H1 (cell line): ENCODE measurements around the gene GRM5. TPM values are rescaled to one million over a fixed set of nuclear protein-coding genes. Genes with fewer than 3 reads are reported as not detected.

Experiments
- CTCF ChIA-PET: fragments of 300-600 bp; sonication (Branson Sonifier 250); formaldehyde crosslinking; loops from one replicate; lab custom pipeline; 2021; ENCODE audit not compliant: partially characterized antibody; lab: Charles Lee
- POLR2A ChIA-PET: fragments of 300-600 bp; sonication (Branson Sonifier 250); formaldehyde crosslinking; loops from one replicate; lab custom pipeline; 2021; ENCODE audit warnings: inconsistent platforms; ENCODE audit not compliant: partially characterized antibody; lab: Charles Lee
- DNase-seq, 2 experiments: peaks; one replicate each; pipeline versions ENCODE4 v3.0.0 to v3.0.0-alpha.2; 2010 to 2022; ENCODE audit warnings: low spot score in 2 of 2, low read depth in 1 of 2, mixed read lengths in 1 of 2
- FAIRE-seq: peaks from 2 replicates; lab custom pipeline; 2011; peaks lifted over from hg19 to GRCh38; lab: Jason Lieb, UNC
- H2AFZ ChIP-seq: 2 replicates; pipeline ENCODE4 v1.8.1; 2012; ENCODE audit warnings: low read length, inconsistent platforms
- H2AK5ac ChIP-seq: 2 replicates; pipeline ENCODE4 v1.6.1; 2013; ENCODE audit warnings: low read depth, low read length
- H2BK120ac ChIP-seq: replicated peaks from 2 replicates; pipeline ENCODE3; 2013; ENCODE audit warnings: low read depth, low read length, inconsistent platforms
- H2BK12ac ChIP-seq: 2 replicates; pipeline ENCODE4 v1.6.1; 2013; ENCODE audit warnings: low read depth, low read length
- H2BK15ac ChIP-seq: 2 replicates; pipeline ENCODE4 v1.6.1; 2013; ENCODE audit warnings: low read length
- H2BK20ac ChIP-seq: 2 replicates; pipeline ENCODE4 v1.6.1; 2013; ENCODE audit warnings: low read length
- H2BK5ac ChIP-seq: 2 replicates; pipeline ENCODE4 v1.6.1; 2013; ENCODE audit warnings: low read depth, low read length
- H3K14ac ChIP-seq: 2 replicates; pipeline ENCODE4 v1.6.1; 2013; ENCODE audit warnings: inconsistent platforms; ENCODE audit not compliant: insufficient read length
- H3K18ac ChIP-seq: 2 replicates; pipeline ENCODE4 v1.6.1; 2013; ENCODE audit warnings: low read length; ENCODE audit errors: extremely low read depth
- H3K23ac ChIP-seq: 2 replicates; pipeline ENCODE4 v1.6.1; 2013; ENCODE audit warnings: inconsistent platforms; ENCODE audit not compliant: insufficient read length
- H3K23me2 ChIP-seq: 2 replicates; pipeline ENCODE4 v1.6.1; 2013; ENCODE audit warnings: low read depth, low read length
- H3K27ac ChIP-seq: 2 replicates; pipeline ENCODE4 v1.6.1; 2011; ENCODE audit warnings: low read depth, low read length, inconsistent platforms
- H3K27me3 ChIP-seq, 4 experiments: replicated peaks in 1 of 4; 1 replicate in 1 of 4; 2 replicates in 3 of 4; pipeline versions ENCODE4 v1.6.1 to v1.8.1; 2011 to 2013; ENCODE audit warnings: low read length in 3 of 4, mild to moderate bottlenecking in 3 of 4, inconsistent platforms in 2 of 4, mixed read lengths in 2 of 4, moderate library complexity in 1 of 4; ENCODE audit not compliant: control insufficient read depth in 3 of 4, insufficient read depth in 3 of 4; ENCODE audit errors: extremely low read depth in 1 of 4
- H3K36me3 ChIP-seq, 4 experiments: 2 replicates each; pipeline versions ENCODE4 v1.6.1 to v1.8.1; 2011 to 2013; ENCODE audit warnings: mild to moderate bottlenecking in 4 of 4, low read length in 3 of 4, moderate library complexity in 2 of 4, control low read depth in 1 of 4, inconsistent platforms in 1 of 4; ENCODE audit not compliant: insufficient read depth in 4 of 4, control insufficient read depth in 2 of 4
- H3K4ac ChIP-seq: replicated peaks from 2 replicates; pipeline ENCODE3; 2013; ENCODE audit warnings: low read length, low read depth, mixed read lengths, inconsistent platforms; ENCODE audit not compliant: insufficient read length
- H3K4me1 ChIP-seq, 4 experiments: replicated peaks in 1 of 4; 1 replicate in 1 of 4; 2 replicates in 3 of 4; pipeline versions ENCODE4 v1.6.1 to v1.8.1; 2011 to 2013; ENCODE audit warnings: low read length in 3 of 4, inconsistent platforms in 2 of 4, mixed read lengths in 1 of 4; ENCODE audit not compliant: insufficient read depth in 4 of 4, control insufficient read depth in 3 of 4
- H3K4me2 ChIP-seq, 2 experiments: 2 replicates each; pipeline versions ENCODE4 v1.6.1 to v1.8.1; 2011 to 2013; ENCODE audit warnings: low read depth in 2 of 2, low read length in 2 of 2, control low read depth in 1 of 2, inconsistent platforms in 1 of 2, mild to moderate bottlenecking in 1 of 2; ENCODE audit not compliant: insufficient read depth in 1 of 2
- H3K4me3 ChIP-seq, 4 experiments: fragments of 200-600, 300-600 bp in 1 of 4; sonication (generic), shearing (Covaris generic), sonication (Bioruptor Twin) in 1 of 4; 2 replicates each; pipeline versions ENCODE4 v1.5.1 to v1.8.1; 2011 to 2016; ENCODE audit warnings: low read length in 4 of 4, low read depth in 3 of 4, control low read depth in 2 of 4, inconsistent platforms in 2 of 4, mild to moderate bottlenecking in 2 of 4, mixed read lengths in 1 of 4, moderate library complexity in 1 of 4; ENCODE audit not compliant: insufficient read depth in 2 of 4; ENCODE audit errors: extremely low read depth in 1 of 4
- H3K56ac ChIP-seq: replicated peaks from 2 replicates; pipeline ENCODE3; 2013; ENCODE audit warnings: low read depth, mild to moderate bottlenecking, mixed read lengths, low read length, inconsistent platforms; ENCODE audit not compliant: insufficient read length
- H3K79me1 ChIP-seq: 2 replicates; pipeline ENCODE4 v1.6.1; 2013; ENCODE audit warnings: low read depth, low read length, control low read depth
- H3K79me2 ChIP-seq, 2 experiments: 2 replicates each; pipeline versions ENCODE4 v1.6.1 to v1.8.1; 2012 to 2013; ENCODE audit warnings: low read length in 2 of 2, mild to moderate bottlenecking in 2 of 2, inconsistent platforms in 1 of 2; ENCODE audit not compliant: insufficient read depth in 2 of 2, control insufficient read depth in 1 of 2
- H3K9ac ChIP-seq, 4 experiments: replicated peaks in 1 of 4; 1 replicate in 1 of 4; 2 replicates in 3 of 4; pipeline versions ENCODE4 v1.6.1 to v1.8.1; 2011 to 2013; ENCODE audit warnings: low read depth in 3 of 4, low read length in 3 of 4, control low read depth in 2 of 4, mild to moderate bottlenecking in 2 of 4, moderate library complexity in 2 of 4, inconsistent platforms in 1 of 4; ENCODE audit errors: extremely low read depth in 1 of 4
- H3K9me3 ChIP-seq, 2 experiments: 2 replicates each; pipeline versions ENCODE4 v1.6.1 to v1.8.1; 2012 to 2013; ENCODE audit warnings: mild to moderate bottlenecking in 2 of 2, moderate library complexity in 2 of 2, control low read depth in 1 of 2, inconsistent platforms in 1 of 2, low read depth in 1 of 2, low read length in 1 of 2, mixed read lengths in 1 of 2; ENCODE audit not compliant: insufficient read depth in 2 of 2
- H4K20me1 ChIP-seq, 2 experiments: replicated peaks in 1 of 2; 2 replicates each; pipeline versions ENCODE3 to v1.8.1; 2011 to 2013; ENCODE audit warnings: inconsistent platforms in 2 of 2, low read length in 2 of 2, mild to moderate bottlenecking in 1 of 2; ENCODE audit not compliant: insufficient read depth in 2 of 2, control insufficient read depth in 1 of 2
- H4K5ac ChIP-seq: 2 replicates; pipeline ENCODE4 v1.6.1; 2013; ENCODE audit warnings: low read length, low read depth, mixed read lengths, inconsistent platforms; ENCODE audit not compliant: insufficient read length
- H4K8ac ChIP-seq: 2 replicates; pipeline ENCODE4 v1.8.0; 2013; ENCODE audit warnings: mild to moderate bottlenecking, moderate library complexity, low read length, inconsistent platforms; ENCODE audit not compliant: insufficient read depth; ENCODE audit errors: extremely low read depth
- H4K91ac ChIP-seq: replicated peaks from 2 replicates; pipeline ENCODE3; 2013; ENCODE audit warnings: low read length, mixed read lengths, inconsistent platforms; ENCODE audit not compliant: insufficient read length
- ASH2L ChIP-seq: fragments of 200-600, 300-600 bp; sonication (generic); IDR thresholded peaks from one replicate; pipeline ENCODE4 v1.7.1; 2017; ENCODE audit warnings: low read length
- BACH1 ChIP-seq: IDR thresholded peaks from 2 replicates; pipeline ENCODE4 v1.6.1; 2012; ENCODE audit warnings: low read length, improper control_type of control experiment
- CREB1 ChIP-seq: IDR thresholded peaks from 2 replicates; pipeline ENCODE4 v1.6.1; 2012; ENCODE audit warnings: inconsistent platforms
- CTBP2 ChIP-seq: IDR thresholded peaks from 2 replicates; pipeline ENCODE4 v1.7.0; 2011; ENCODE audit warnings: borderline replicate concordance, mild to moderate bottlenecking, moderate library complexity, mixed read lengths, low read length; ENCODE audit not compliant: insufficient read depth, insufficient read length
- EP300 ChIP-seq, 2 experiments: IDR thresholded peaks; 1 replicate in 1 of 2; 2 replicates in 1 of 2; pipeline ENCODE4 v1.6.1; 2011 to 2012; ENCODE audit warnings: low read depth in 2 of 2, low read length in 2 of 2, mild to moderate bottlenecking in 2 of 2, borderline replicate concordance in 1 of 2, inconsistent platforms in 1 of 2, moderate library complexity in 1 of 2
- TAF7 ChIP-seq: optimal IDR thresholded peaks from 2 replicates; pipeline ENCODE3; 2011; ENCODE audit warnings: low read depth, mild to moderate bottlenecking, inconsistent platforms, low read length, moderate library complexity, borderline replicate concordance
- WGBS, 2 experiments: shearing (Covaris generic) in 1 of 2; methylation state at CpG; one replicate each; pipeline versions ENCODE4 v1.1.6 to v1.1.7; 2013 to 2015; ENCODE audit warnings: low lambda C conversion rate in 2 of 2, mixed read lengths in 2 of 2, inconsistent platforms in 1 of 2, low coverage in 1 of 2, missing lambda C conversion rate in 1 of 2; ENCODE audit not compliant: insufficient replicate concordance in 2 of 2, insufficient coverage in 1 of 2, insufficient read length in 1 of 2; ENCODE audit errors: extremely low coverage in 1 of 2, missing lambda C conversion rate in 1 of 2; 5-methylcytosine and 5-hydroxymethylcytosine counted together
- polyA plus RNA-seq, 7 experiments: library from polyadenylated mRNA; depleted of rRNA in 3 of 7; stranded (reverse) in 5 of 7; unstranded in 2 of 7; fragments of >200 nt in 5 of 7; fragments of 200-250 nt in 2 of 7; gene quantifications; 1 replicate in 5 of 7; 2 replicates in 1 of 7; 4 replicates in 1 of 7; pipeline versions ENCODE4 v1.2.1 to v1.2.3, GENCODE V29; 2011 to 2013; ENCODE audit warnings: missing spikeins in 2 of 7, mixed read lengths in 2 of 7
- total RNA-seq: library from RNA; stranded (reverse); fragmentation: NEBNext Ultra II Directional; extraction: Animal tissue kit (Norgen Biotek cat#: 25700); gene quantifications from 2 replicates; pipeline ENCODE4 v1.2.1, GENCODE V29; 2021

Gene GRM5
- total and polyA plus RNA-seq, 2 of the 8 experiments (the other 6 are each of a cell fraction or from before 2014, with no cell fraction given) = 0.15 to 0.43 TPM

- H3K23ac ChIP-seq = no peak overlapping the region
- POLR2A ChIA-PET = interaction anchor here (2.0 kb wide), 1 partner anchor 21 kb away, joined by 7 read pairs; no protein-coding TSS in a partner anchor
- H3K27ac ChIP-seq = no peak overlapping the region
- no peaks in the 10 kb centered on the region for H3K23me2 ChIP-seq
- H2BK5ac ChIP-seq = no peak overlapping the region
- no peak for FAIRE-seq
- no peak overlapping the region for H3K4ac ChIP-seq
- no peaks in the 10 kb centered on the region for H3K27me3 ChIP-seq
- H3K14ac ChIP-seq = no peak overlapping the region
- CTCF ChIA-PET = interaction anchor here (1.7 kb wide), 1 partner anchor 471 kb away, joined by 5 read pairs; no protein-coding TSS in a partner anchor
- no peaks in the 10 kb centered on the region for H3K9me3 ChIP-seq
- no peak overlapping the region for H2AFZ ChIP-seq
- H2BK20ac ChIP-seq = no peak overlapping the region
- 94% methylated on average over 1 of the region's 1 CpG; no CpG with 5 or more reads in 1 of the 2 experiments for WGBS, 2 experiments
- no peaks in the 10 kb centered on the region for H3K79me2 ChIP-seq
- H3K36me3 ChIP-seq = no peaks in the 10 kb centered on the region
- H3K18ac ChIP-seq = no peak overlapping the region
- no peak overlapping the region for H4K91ac ChIP-seq
- no peak overlapping the region for H2BK15ac ChIP-seq
- no peak overlapping the region for H4K8ac ChIP-seq
- no peak overlapping the region for H3K9ac ChIP-seq
- H4K5ac ChIP-seq = no peak overlapping the region
- H3K79me1 ChIP-seq = no peaks in the 10 kb centered on the region
- DNase-seq = no peak
- TF ChIP-seq ASH2L = no peak
- no peak for TF ChIP-seq TAF7
- no peak for TF ChIP-seq BACH1
- TF ChIP-seq CREB1 = no peak
- TF ChIP-seq CTBP2 = no peak
- TF ChIP-seq EP300 (IDR thresholded peaks at IDR 0.05; ENCODE audit: borderline replicate concordance in 1 of 2, low read depth in 2 of 2, low read length in 2 of 2) = no peak
- H4K20me1 ChIP-seq = no peaks in the 10 kb centered on the region
- no peak overlapping the region for H3K56ac ChIP-seq
- H2BK12ac ChIP-seq = no peak overlapping the region
- no peak overlapping the region for H2BK120ac ChIP-seq
- H3K4me1 ChIP-seq = no peaks in the 10 kb centered on the region; a peak in 2 of 7 replicates
- H3K4me2 ChIP-seq = no peak overlapping the region
- no peak overlapping the region for H2AK5ac ChIP-seq
- no peak overlapping the region for H3K4me3 ChIP-seq
These were observed 578.1 kb downstream of the GRM5 start for GRCh38 chr11:88487646-88488045.
